ENCODE results near the gene RFC2. TPM values are rescaled to one million over a fixed set of nuclear protein-coding genes. Genes with fewer than 3 reads are reported as not detected.
"Not testable (repeated sequence)": the region's sequence is repeated elsewhere in the genome, so short reads cannot be mapped to it uniquely, and the experiment has no call there.

The RFC2 gene
- total and polyA plus RNA-seq, 2 experiments from 2014 or later = 14.6 to 69.2 TPM

DNA sequence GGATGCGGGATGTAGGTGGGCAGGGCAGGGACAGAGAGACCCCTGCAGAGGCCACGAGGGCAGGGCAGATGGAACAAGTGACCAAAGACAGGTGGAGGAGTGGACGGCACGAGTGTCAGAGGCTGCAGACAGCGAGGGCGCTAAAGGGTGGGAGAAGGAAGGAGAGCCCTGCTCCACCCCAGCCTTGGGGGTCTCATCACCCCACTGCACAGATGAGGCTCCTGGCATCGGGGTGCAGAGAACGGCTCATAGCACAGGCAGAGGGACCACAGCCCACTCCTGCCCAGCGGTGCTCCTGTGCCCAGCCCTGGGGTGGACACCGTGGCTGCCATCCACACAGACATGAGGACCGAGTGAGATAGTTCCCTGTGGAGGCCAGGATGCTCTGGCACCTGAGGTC lies 46.6 kb downstream of the RFC2 start:
- H3K9me3 ChIP-seq (ENCODE audit: low read depth) = no peaks in the 10 kb centered on the region
- H3K36me3 ChIP-seq = no peaks in the 10 kb centered on the region

DNA sequence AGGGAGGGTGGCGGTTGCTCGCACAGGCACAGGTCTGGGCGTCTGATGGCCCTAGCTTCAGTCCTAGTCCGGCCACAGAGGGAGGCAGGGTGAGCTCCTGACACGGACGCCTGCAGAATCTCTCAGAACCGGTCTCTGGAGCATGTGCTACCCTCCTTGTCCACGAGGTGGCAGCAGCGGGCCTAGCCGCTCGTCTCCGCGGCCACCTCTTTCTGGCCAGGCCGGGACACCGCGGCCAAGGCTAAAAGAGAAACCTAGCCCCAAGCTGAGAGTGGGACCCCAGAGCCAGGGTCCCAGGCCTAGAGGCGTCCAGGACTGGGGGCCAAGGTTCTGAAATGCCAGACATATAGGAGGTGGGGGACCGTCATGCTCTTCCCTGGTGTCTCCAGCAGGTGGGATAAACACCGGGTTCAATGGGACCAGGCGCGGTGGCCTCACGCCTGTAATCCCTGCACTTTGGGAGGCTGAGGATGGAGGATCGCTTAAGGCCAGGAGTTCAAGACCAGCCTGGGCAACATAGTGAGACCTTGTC lies 47.5 kb downstream of the RFC2 start:
- H3K27me3 ChIP-seq = no peaks in the 10 kb centered on the region
- DNase-seq (ENCODE audit: low read depth in 1 of 2, low spot score in 1 of 2) = peak; percentile 79 to 85
- no peaks in the 10 kb centered on the region for H3K36me3 ChIP-seq
- H3K9me3 ChIP-seq (ENCODE audit: low read depth) = no peaks in the 10 kb centered on the region
- no peak overlapping the region for H3K4me3 ChIP-seq
- no peak overlapping the region for H3K27ac ChIP-seq
- H3K4me1 ChIP-seq (ENCODE audit: low read depth) = no peaks in the 10 kb centered on the region
- TF ChIP-seq, protein P1, sequence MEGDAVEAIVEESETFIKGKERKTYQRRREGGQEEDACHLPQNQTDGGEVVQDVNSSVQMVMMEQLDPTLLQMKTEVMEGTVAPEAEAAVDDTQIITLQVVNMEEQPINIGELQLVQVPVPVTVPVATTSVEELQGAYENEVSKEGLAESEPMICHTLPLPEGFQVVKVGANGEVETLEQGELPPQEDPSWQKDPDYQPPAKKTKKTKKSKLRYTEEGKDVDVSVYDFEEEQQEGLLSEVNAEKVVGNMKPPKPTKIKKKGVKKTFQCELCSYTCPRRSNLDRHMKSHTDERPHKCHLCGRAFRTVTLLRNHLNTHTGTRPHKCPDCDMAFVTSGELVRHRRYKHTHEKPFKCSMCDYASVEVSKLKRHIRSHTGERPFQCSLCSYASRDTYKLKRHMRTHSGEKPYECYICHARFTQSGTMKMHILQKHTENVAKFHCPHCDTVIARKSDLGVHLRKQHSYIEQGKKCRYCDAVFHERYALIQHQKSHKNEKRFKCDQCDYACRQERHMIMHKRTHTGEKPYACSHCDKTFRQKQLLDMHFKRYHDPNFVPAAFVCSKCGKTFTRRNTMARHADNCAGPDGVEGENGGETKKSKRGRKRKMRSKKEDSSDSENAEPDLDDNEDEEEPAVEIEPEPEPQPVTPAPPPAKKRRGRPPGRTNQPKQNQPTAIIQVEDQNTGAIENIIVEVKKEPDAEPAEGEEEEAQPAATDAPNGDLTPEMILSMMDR (IDR thresholded peaks at IDR 0.05; ENCODE audit: low read depth, low read length) = peak; percentile 97

More for the DNA sequence above, 46.6 kb downstream of the RFC2 start:
- no peak overlapping the region for H3K4me3 ChIP-seq
- DNase-seq (ENCODE audit: low read depth in 1 of 2, low spot score in 1 of 2) = no peak
- TF ChIP-seq, protein P1 (IDR thresholded peaks at IDR 0.05; ENCODE audit: low read depth, low read length) = no peak
- H3K27ac ChIP-seq = no peak overlapping the region
- H3K27me3 ChIP-seq = no peaks in the 10 kb centered on the region
- H3K4me1 ChIP-seq (ENCODE audit: low read depth) = no peaks in the 10 kb centered on the region

DNA sequence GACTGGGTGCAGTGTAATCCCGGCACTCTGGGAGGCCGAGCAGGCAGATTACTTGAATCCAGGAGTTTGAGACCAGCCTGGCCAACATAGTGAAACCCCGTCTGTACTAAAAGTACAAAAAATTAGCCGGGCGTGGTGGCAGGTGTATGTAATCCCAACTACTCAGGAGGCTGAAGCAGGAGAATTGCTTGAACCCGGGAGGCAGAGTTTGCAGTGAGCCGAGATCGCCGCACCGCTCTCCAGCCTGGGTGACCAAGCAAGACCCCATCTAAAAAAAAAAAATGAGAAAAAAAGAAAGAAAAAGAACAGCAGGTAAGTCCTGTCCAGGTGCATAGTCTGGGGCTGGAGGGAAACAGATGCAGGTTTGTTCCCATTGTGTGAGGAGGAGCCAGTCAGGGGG lies 48.1 kb downstream of the RFC2 start:
- H3K36me3 ChIP-seq; DNase-seq (ENCODE audit: low read depth in 1 of 2, low spot score in 1 of 2); H3K27me3 ChIP-seq; H3K4me3 ChIP-seq; H3K9me3 ChIP-seq (ENCODE audit: low read depth); H3K27ac ChIP-seq; H3K4me1 ChIP-seq (ENCODE audit: low read depth): not testable (repeated sequence)

DNA sequence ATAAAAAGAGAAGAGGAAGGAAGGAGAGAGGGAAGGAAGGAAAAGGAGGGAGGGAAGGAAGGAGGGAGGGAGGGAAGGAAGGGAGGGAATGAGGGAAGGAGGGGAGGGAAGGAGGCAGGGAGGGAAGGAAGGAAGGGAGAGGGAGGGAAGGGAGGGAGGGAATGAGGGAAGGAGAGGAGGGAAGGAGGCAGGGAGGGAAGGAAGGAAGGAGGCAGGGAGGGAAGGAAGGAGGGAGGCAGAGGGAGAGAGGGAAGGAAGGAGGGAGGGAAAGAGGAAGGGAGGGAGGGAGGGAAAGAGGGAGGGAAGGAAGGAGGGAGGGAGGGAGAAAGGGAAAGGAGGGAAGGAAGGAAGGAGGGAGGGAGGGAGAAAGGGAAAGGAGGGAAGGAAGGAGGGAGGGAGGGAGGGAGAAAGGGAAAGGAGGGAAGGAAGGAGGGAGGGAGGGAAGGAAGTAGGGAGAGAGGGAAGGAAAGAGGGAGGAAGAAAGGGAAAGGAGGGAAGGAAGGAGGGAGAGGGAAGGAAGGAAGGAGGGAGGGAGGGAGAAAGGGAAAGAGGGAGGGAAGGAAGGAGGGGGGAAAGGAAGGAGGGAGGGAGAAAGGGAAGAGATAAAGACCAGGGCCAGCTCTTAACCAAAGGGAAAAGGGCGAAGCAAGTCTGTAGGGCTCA lies 50.1 kb downstream of the RFC2 start:
- H3K9me3 ChIP-seq (ENCODE audit: low read depth) = no peaks in the 10 kb centered on the region
- H3K36me3 ChIP-seq = no peaks in the 10 kb centered on the region
- TF ChIP-seq, protein P1 (IDR thresholded peaks at IDR 0.05; ENCODE audit: low read depth, low read length) = no peak
- no peaks in the 10 kb centered on the region for H3K4me1 ChIP-seq (ENCODE audit: low read depth)
- H3K27me3 ChIP-seq = no peaks in the 10 kb centered on the region
- no peak overlapping the region for H3K4me3 ChIP-seq
- DNase-seq (ENCODE audit: low read depth in 1 of 2, low spot score in 1 of 2) = no peak
- no peak overlapping the region for H3K27ac ChIP-seq

DNA sequence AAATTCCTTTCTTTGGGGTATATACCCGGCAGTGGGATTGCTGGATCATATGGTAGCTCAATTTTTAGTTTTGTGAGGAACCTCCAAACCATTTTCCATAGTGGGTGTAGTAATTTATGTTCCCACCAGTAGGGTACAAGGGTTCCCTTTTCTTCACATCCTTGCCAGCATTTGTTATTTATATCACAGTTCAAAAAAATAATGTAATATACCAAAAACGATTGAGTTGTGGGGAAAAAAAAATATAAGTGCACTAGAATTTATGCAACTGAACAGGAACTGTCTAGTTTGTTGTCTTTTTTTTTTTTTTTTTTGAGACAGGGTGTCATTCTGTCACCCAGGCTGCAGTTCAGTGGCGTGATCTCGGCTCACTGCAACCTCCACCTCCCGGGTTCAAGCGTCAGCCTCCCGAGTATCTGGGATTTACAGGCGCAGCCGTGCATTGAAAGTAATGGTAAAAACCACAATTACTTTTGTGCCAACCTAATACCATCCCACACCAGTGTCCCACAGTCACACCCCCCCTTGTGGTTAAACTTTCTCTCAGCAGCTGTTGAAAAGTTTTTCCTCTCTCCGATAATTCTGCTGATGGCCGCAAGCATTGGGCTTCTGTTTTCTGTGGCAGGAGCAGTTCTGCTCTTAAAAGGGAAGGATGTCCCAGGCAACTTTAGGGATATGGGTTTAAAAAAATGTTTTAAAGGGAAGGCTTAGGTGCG lies 51.2 kb downstream of the RFC2 start:
- no peak overlapping the region for H3K4me3 ChIP-seq
- no peaks in the 10 kb centered on the region for H3K9me3 ChIP-seq (ENCODE audit: low read depth)
- H3K27ac ChIP-seq = no peak overlapping the region
- H3K4me1 ChIP-seq (ENCODE audit: low read depth) = no peaks in the 10 kb centered on the region
- H3K36me3 ChIP-seq = no peaks in the 10 kb centered on the region
- peak; percentile 60 to 73 for DNase-seq (ENCODE audit: low read depth in 1 of 2, low spot score in 1 of 2)
- TF ChIP-seq, protein P1 (IDR thresholded peaks at IDR 0.05; ENCODE audit: low read depth, low read length) = peak; percentile 61
- no peaks in the 10 kb centered on the region for H3K27me3 ChIP-seq
